GM18511 (cell line): Measurements from ENCODE around the gene EVI2A.
"Not testable (repeated sequence)": the region's sequence is repeated elsewhere in the genome, so short reads cannot be mapped to it uniquely, and the experiment has no call there.

Experiments
- ATAC-seq: cut with Tn5 transposase; IDR thresholded peaks from one replicate; pipeline ENCODE4 v1.9.1; 2021; ENCODE audit warnings: mild to moderate bottlenecking, moderate library complexity; ENCODE audit not compliant: unreplicated experiment

The EVI2A gene

DNA sequence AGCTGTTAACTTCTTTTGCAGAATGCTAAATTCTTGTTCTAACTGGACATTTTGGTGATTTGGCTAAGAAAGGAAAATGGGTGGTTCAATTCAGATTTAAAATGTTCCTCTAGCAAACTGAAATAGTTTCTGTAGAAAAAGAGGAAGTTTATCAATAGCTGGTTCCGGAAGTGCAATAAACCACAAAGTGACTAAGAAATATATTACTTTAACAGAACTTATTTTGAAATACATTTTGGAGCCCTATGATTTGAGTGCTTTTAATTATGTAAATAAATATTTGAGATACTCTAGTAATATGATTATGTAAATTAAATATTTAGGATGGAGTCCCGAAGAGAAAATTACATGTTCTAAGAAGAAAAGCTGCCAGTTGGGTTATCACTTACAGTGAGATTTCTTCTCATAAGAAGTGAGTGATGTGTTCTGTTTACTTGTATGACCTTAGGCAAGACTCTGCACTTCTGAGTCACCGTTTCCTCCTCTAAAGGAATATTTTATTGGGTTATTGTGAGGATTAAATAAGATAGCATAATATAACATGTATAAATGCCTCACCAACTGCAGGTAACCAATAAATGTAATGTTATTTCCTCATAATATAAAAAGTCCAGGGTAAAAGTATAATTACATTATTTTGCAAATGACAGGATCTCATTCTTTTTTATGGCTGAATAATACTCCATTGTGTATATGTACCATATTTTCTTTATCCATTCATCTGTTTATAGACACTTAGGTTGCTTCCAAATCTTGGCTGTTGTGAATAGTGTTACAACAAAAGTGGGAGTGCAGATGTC is 7.2 kb downstream of the EVI2A start, which contains the start of gene EVI2B:
EVI2B (minus strand) TSS at position 73 of the 800 bp plus-strand sequence. CDS start 8,445 bp downstream, outside the sequence.
- no peak for ATAC-seq

DNA sequence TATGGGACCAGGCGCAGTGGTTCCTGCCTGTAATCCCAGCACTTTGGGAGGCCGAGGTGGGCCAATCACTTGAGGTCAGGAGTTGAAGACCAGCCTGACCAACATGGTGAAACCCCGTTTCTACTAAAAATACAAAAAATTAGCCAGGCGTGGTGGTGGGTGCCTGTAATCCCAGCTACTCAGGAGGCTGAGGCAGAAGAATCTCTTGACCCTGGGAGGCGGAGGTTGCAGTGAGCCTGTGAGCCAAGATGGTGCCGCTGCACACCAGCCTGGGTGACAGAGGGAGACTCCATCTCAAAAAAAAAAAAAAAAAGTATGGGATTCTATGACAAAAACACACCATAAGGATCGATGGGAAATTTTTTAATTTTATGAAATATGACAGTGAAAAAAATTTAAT is 9.2 kb downstream of the EVI2A start:
- ATAC-seq = not testable (repeated sequence)

DNA sequence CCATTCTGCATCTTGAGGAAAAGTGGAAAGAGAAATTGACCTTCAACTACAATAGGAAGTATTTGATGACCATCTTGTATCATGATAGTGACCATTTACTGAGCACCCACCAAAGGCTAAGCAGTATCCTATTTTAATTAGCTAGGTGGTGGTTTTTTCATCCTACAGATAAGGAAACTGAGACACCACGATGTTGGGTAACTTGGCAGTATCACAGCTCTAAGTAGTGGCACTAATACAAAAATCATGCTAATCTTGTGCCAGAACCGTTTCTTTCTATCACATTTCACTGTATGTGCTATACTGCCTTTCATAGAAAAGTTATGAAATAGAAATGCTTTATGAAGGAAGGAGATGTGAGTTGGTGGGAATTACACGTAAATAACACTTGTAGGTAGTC is 9.9 kb downstream of the EVI2A start:
- ATAC-seq = no peak

DNA sequence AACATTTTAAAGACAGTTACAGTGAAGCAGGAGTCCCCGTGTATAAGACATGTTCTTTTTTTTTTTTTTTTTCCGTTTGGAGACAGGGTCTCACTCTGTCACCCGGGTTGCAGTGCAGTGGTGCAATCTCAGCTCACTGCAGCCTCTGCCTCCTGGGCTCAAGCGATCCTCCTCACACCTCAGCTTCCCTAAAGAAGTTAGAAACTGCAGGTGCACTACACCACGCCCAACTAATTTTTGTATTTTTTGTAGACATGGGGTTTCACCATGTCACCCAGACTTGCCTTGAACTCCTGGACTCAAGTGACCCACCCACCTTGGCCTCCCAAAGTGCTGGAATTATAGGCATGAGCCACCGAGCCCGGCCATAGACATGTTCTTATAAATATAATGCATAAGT is 10.5 kb downstream of the EVI2A start:
- no peak for ATAC-seq

DNA sequence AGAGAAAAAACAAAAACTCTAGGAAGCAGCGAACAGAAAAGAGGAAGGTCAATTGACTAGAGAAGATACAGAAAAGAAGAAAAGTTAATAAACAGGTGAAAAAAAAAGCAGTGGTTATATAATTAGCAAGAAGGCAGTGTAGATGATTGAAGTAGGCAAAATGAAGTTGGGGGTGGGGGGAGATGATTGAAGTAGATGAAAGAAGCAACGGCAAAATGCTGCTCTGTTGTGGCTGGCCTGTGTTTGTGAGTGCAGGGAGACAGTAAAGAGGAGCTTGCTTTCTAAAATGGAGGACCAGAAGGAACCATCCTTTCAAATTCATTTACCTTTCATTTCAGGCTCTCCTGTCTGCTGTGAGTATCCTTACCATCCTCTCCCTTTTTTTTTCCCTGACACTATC is 11.2 kb downstream of the EVI2A start:
- no peak for ATAC-seq

DNA sequence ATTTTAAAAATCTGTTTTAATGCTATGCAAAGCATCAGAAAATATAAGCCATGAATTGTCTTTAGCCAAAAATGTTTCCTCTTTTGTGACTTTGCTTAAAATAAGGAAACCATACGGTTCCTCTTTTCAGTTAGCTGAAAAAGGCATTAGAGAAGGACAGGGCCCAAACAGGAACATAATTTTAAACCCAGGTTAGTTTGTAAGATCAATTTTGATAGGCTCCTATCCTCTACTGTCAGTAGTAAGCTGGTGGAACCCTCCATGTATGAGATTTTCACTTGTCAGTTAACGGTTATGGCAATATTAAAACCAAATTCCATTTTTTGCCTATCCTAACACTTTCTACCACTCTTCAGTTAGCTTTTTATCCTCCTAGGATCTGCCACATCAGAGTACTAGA is 11.9 kb downstream of the EVI2A start:
- no peak for ATAC-seq

DNA sequence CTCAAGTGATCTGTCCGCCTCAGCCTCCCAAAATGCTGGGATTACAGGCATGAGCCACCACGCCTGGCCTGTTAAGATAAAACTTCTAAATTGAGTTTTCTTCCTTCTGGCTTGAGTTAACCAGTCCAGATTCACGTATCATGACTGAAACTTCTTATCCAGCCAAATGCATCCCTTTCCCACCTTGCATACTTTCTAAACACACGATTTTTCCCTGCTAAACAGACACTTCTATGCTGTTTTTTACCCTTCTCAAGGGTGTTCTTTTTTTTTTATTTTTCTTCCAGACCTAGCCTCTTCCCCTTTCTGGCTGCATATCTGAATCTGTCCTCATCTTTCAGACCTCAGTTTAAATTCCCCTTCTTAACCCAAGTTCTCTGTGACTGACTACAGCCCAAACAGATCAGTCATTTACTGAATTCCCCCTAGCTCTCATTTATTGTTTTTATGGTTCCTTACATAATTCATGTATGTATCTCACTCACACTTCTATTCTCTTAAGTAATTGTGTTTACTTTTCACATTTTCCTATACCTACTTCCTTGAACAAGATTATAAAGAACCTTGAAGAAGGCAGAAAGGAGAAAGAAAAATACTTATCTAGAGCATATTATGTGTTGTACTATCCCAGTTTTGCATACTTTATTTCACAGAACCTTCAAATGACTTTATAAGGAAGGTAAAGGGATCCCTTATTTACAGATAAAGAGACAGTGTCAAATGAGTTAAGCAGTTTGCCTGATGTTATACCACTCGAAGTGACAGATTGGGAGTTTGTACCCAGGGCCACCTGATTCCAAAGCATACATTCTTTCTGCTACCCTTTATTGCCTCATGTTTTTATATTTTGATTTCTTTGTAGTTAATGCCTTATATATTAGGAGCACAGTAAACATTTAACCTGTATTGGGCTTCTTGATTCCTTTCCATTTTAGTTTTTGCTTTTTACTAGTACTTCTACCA is 12.8 kb downstream of the EVI2A start:
- ATAC-seq = no peak

DNA sequence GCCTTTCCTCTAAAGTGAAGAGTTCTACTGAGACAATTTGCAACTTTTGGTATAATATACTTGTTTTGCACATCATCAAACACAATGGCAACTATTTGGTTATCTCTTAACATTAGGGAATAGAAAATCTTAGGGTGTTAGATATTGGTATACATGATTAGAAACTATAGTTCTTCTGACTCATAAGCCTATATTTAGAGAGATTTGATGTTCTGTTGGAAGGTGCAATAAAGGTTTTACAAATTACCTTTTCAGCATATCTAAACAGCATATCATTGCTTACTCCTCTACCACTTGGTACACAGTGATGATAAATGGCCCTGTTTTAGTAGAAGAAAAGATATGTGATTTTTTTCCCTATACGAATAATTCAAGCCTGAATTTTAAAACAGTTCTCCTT is 13.8 kb downstream of the EVI2A start:
- no peak for ATAC-seq

DNA sequence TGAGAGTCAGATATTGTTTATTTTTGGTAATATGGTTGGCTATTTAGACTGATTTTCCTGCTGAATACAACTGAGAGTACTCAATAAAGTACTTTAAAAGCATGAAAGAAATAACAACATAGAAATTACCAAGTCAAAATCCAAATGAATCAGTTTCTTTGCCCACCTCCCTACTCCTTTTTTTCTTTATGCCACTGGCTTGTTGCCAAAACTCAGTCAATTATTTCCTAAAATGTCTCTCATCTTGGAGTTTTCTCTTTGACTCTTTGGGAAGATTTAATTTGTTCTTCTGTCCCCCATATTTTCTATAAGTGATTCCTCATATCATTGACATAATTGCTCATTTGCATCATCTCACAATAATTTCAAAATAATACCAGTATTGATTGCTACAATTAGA is 21.8 kb downstream of the EVI2A start:
- ATAC-seq = no peak

DNA sequence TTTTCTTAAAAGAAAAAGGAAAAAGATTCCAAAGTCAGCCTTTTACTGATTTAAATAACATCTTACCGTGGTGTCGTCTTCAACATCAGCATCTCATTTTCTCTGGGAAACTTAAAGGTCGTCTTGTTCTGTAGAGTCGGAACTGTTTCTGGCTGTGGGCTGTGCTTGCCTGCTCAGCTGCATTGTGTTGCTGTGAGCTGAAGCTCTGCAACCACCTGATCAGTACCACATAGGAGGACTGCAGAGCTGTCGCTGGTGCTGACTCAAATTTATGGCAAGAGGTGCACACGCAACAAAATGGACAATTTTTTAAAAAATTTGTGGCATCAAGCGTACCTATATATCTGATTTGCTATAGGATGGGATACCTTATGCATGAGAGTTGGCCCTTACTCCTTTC is 24.3 kb downstream of the EVI2A start, which contains the start of gene OMG:
OMG (minus strand) TSS at position 150 of the 400 bp plus-strand sequence. CDS start 908 bp downstream, outside the sequence.
- ATAC-seq = no peak

DNA sequence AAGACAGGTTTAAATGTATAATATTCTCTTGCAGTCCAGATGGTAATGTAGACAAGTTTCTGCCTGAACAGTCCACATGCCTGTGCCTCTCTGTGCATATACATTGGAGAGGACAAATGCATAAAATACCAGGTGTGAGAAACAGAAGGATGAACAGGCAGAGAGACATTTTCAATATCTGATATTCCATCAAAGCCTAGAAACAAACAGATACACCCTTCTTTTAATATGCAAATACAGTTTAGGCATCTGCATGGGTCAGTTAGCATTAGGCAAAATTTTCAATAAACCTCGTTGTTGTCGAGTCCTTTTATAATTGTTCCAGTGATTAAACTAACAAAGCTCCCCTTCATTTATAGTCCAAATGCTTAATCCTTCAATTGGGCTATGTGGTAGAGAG is 25.3 kb downstream of the EVI2A start:
- no peak for ATAC-seq

DNA sequence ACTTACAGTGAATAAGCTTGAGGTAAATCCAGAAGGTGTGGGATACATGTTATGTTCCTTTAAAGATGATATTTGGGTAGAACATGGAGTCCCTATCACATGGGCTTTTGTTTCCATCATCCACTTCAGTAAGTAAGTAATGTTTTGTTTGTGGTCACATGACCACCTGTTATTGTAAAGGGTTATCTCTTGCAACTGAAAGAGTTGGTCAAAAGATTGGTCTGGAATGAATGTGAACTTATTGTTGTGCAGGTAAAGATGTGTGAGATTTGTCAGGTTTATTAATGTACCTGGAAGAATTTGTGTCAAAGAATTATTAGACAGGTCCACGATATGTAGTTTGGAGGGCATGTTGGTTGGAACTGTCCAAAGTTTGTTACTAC is 25.9 kb downstream of the EVI2A start:
- ATAC-seq = no peak

DNA sequence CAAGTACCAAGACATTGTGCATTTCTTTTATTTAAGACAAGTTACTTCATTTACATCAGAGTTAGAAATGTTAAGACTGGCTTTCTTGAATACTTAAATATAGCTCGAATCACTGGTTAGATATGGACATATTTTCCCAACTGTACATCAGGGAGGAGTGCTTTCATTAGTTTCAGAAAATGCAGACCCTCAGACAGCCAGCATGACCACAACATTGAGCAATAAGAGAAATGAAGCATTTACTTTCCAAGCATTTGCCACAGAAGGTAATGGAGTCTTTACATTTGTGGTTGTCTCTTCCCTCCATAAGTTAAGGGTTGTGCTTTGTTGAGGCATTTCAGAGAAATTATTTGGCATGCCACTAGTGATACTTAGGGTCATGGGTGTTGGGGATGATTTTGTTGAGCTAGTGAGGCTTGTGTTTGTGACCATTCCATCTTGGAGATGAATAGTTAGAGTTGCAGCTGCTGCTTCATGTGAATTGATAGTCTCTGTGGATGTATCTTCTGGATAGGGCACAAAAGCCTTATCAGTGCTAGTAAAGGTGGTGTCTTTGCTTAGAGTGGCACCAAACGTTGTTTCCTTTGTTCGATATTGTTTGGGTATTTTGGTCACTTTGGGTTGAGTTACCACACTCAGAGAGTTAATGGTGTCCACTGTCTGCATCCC is 26.5 kb downstream of the EVI2A start:
- no peak for ATAC-seq

DNA sequence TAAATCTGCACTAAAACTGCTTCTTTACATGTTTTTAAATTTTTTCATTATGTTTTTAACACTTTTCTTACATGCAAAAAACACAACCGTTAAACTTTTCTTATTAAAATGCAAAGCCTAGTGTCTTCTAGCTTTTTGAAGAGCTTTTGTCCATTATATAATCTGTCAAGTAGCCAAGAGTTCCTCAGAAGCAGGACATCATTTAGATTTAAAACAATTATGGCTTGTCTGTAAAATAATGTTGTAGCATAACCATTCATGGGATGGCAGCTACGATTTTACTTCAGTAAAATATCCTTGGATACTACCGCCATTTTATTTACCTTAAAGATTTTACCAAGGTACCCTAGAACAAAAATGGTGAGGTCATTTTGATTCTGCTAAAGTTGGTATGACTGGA is 27.2 kb downstream of the EVI2A start:
- ATAC-seq = no peak

DNA sequence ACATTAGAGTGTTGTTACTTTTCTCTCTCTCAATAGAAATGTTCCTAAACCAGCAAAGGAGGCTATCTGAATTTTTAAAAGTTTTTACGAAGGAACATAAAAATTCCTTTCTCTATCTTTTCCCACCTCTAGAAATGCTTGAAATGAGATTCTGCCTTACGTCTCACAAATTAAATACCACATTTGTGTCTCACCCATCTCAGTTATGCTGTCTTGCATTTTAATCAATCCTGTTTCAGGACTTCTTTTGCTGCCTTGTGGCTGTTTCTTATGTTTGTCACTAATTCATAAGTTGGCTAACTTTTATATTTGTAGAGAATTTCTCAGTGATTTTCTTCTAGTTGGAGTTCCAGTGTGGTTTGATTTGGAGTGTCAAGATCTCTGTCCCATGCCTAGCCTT is 27.8 kb downstream of the EVI2A start:
- no peak for ATAC-seq

DNA sequence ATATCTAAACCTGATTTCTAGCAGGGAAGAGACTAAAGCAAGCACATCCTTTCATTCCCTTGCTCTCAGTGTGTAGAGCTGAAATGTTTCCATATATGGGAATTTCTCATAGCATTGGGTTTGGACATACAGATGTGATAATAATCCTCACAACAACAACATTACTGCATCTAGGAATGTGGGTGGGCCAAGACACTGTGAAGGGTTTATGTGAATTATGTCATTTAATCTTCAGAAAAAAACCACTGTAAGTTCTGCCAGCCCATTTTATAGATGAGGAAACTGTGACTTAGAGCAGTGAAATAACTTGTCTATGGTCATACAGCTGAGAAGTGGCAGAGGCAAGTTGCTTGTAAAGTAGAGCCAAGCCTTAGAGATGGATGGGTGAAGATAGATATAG is 29.6 kb downstream of the EVI2A start:
- ATAC-seq = no peak

DNA sequence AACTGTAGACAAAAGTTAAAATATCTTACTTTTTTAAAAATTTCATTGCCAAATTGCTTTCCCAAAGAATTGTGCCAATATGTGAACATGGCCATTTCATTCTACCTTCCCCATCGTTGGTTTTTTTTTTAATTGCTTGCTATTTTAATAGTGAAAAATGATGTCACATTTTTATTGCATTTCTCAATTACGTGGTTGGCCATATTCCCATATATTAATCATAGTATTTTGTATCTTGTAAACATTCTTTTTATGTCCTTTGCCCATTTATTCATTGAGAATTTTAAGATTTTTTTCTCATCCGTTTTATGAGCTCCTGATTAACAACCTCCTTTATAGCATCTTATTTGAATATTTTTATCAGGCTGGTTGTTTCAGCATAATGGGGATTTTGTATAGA is 31.6 kb downstream of the EVI2A start:
- ATAC-seq = no peak

DNA sequence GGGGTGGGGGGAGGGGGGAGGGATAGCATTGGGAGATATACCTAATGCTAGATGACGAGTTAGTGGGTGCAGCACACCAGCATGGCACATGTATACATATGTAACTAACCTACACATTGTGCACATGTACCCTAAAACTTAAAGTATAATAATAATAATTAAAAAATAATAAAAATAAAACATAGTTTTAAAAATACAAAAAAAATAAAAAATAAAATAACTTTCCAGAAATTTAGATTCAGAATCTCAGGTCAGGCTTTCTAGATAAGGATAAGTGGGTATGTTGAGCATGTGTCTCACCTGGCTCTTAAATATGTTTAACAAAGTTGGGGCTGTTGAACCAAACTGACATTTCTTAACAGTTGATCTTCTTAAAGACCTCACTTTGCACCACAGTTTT is 33.5 kb downstream of the EVI2A start:
- ATAC-seq = not testable (repeated sequence)

DNA sequence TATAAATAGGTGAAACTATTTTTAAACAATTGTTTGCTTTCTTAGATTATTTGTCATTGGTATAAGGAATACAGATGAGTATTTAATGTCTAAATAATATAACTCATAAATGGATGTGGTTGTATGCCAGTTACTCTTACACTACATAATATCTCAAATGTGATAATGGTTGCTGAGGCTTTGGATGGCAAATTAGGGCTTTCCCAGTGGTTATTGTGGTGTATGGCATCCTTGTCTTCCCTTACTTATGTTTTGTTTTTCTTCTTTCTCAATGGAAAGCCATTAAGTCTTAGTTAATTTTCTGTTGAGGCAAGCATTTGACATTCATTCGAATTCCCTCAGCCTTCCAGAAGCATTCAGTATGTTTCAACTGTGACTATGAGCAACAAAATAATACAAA is 34.8 kb downstream of the EVI2A start:
- ATAC-seq = no peak

DNA sequence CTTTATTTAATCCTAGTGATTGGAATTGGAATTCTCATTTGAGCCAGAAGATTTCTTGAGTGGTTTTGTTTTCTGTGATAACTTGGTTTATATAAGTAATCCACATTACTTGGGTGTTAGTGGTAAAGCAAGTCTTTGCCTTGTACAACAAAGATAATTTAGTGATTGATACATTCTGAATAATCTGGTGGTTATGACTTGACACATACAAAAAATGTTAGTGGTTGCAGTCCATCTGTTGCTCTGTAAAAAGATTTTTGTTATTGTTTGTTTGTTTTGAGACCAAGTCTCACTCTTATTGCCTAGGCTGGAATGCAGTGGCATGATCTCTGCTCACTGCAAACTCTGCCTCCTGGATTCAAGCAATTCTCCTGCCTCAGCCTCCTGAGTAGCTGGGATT is 37.6 kb downstream of the EVI2A start:
- no peak for ATAC-seq

DNA sequence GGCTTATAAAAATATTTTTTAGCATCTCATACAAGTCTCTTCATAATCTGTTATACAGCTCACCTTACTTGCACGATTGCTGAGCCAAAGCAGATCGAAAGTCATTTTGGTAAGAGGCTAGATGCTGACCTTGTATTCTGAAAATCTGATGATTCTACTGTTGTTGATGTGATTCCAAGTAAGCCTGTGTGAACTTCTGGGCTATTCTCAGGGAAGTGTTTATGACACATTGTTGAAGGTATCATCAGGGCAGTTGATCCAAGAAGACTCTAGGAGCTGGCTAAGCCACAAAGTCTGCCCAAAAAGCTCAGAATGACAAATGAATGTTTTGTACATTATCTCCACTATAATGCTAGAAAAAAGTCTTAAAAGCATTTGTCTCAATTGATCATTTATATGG is 40.4 kb downstream of the EVI2A start:
- no peak for ATAC-seq
